Fibroblast of skin of left quadriceps (primary cell): ENCODE measurements around the gene CCDC13.

Experiments used
- DNase-seq, 2 experiments: peaks; one replicate each; pipeline ENCODE4 v3.0.0-alpha.2; 2013; ENCODE audit warnings: low read depth in 2 of 2

Gene CCDC13

DNA sequence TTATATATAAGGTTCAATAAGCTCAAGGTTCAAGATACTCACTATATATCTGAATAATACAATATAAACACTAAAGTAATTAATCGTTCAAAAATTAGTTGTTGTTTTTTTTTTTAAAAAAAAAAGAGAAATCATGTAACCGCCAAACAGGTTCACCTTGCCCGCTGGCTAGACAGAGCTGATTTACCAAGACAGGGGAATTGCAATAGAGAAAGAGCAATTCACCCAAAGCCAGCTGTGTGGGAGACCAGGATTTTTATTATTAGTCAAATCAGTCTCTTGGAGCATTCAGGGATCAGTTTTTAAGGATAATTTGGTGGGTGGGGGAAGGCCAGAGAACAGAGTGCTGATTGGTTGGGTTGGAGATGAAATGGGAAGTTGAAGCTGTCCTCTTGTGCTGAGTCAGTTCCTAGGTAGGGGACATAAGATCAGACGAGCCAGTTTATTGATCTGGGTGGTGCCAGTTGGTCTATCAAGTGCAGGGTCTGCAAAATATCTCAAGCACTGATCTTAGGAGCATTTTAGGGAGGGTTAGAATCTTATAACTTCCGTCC, 23.4 kb upstream of the CCDC13 start:
- DNase-seq = no peak

DNA sequence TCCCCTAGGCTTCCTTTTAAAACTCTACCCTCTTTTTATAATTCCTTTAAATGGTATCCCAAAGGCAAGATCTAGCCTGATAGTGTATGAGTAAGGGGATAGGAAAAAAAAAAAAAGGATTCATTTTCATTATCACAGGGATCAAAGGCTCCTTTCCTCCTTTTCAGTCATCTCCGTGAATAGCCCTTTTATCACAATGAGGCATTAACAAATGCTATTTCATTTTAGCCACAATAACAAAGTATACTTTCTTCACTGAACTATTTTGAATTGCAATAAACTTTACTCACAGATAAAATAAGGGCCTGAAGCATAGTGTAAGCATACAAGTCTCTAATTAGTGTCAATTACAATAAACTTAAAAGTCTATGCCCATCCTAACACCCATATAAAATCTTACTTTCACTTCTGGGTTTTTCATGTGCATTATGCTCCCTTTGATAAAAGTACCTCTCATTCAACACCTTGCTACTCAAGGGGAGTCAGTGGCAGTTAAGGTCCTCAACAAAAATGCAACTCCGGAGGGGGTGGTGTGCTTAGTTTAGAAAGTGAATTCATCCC, 22.6 kb upstream of the CCDC13 start:
- no peak for DNase-seq

DNA sequence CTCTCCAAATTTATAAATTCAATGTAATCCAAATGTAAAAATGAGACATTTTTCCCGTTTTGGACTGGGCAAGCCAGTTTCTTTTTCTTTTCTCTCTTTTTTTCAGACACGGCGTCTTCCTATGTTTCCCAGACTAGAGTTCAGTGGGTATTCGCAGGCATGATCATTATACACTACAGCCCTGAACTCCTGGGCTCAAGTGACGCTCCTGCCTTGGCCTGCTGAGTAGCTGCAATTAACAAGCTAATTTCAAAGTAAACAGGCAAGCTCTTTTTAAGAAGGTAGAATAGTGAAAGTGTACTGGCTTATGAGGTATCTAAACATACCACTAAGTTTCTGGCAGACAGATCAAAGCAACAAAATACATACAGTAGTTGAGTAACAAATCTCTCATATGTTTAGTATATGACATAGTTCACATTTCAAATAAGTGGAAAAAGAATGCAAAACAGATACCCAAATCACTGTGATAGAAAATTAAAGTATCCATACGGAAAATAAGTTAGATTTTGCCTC, 17.7 kb upstream of the CCDC13 start:
- DNase-seq = no peak

DNA sequence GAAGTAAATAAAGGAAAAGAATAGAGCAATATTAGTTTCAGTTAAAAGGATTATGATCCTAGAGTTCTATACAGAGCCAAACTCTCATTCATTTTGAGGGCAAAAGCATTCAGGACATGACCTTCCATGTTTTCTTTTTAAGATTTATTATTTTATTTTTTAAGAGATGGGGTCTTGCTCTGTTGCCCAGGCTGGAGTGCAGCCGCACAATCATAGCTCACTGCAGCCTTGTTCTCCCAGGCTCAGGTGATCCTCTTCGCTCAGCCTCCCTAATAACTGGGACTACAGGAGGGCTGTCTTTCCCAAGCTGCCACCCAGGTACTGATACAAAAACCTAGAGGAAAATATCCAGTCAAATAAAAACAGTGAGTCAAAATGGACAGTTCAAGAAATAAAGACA, 13.6 kb upstream of the CCDC13 start:
- no peak for DNase-seq

DNA sequence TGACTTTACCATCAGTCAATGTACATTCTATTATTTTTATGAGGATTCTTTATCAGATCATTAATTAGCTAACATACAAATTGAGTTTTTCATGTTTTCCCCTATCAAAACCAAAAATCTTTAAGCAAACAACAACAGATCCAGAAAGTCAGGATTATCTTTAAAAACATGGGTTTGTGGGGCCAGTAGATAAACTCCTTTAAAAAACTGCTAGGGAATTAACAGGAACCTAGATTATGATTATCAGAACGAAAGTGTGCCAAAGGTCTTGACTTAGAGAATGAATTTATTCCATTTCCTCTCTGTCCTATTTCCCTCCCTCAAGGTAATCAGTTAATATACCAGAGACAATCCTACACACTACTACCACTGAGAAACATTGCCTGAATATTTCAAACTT, 13.2 kb upstream of the CCDC13 start:
- DNase-seq = no peak

DNA sequence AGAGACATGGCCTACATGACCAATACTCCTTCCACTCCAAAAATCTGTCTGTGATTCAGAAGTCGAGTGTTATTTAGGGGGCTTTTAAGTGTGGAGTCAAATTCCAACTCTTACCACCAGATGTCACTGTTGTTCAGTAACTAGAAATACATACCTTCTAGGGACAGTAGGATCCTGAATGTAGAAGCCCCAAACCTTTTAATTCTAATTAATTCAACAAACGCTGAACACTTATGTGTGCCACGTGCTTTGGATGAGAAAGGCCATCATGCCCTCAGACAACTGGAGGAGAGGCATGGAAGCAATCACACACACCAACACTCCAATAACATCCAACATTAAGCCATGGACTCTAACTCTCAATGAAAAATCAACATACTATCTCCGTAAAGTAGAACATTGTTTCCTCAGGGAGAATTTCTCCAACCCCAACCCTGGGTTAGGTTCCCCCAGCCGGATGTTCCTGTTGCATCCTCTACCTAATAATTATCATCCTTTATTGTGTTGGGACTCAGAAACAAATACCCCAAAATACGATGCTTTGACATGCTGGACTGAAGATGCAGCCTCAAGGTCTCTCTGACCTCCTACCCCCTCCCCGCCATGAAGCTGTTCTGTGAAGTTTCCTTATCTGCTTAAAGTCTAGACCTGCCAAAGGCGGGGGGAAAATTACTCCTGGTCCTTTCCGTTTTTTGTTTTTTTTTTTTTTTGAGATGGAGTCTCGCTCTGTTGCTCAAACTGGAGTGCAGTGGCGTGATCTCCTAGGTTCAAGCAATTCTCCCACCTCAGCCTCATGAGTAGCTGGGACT, 8.0 kb upstream of the CCDC13 start:
- peak; percentile 37 to 41 for DNase-seq

DNA sequence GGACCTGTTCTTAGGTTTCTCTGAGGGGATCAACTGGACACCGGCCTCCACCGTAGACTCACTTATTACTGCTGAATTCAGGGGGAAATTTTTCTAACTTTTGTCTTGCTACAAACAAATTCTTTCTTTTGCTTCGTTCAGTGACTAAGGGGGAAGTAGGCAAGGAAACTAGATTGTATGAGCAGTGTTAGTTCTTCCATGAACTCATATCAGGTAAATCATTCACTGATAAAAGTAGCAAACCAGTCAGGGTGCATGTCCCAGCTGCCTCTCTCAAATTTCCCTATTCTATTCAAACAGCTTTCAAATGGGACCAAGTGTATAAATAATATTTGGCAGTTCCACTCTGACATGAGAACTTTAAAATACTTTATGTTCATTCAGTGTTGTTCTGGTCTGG, 7.3 kb upstream of the CCDC13 start:
- no peak for DNase-seq

DNA sequence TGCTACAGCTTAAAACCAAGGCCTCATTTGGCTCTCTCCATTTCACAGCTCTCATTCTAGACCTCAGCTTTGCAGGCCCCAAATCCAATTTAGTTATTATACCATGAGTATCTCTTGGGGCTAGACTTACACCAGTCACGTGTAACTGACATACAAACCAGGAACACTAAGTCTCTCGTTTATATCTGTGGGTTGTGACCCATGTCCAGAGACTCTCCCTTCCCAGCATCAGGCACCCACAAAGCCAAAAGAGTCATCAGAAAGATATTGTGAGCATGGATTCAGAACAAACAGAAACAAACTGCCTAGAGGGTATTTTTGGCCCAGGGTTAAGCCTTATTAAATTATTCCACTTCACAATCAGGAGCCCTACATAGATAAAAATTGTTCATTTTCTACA, 5.6 kb upstream of the CCDC13 start:
- no peak for DNase-seq

DNA sequence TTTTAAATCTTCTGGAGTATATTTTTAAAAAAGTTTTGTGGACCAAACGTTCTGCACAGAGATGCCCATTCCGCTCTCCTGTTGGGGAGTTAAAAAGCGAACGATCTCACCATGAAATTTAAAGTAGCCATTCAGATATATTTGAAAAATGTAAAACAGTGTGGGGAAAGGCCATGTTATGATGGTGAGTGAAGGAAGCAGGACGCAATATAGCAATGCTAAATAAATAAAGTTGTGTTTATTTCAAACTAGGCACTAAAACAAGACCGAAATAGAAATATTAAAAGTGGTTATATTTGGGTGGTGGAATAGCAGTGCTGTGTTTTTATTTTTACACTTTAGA, 327 bp upstream of the CCDC13 start:
- DNase-seq = no peak

DNA sequence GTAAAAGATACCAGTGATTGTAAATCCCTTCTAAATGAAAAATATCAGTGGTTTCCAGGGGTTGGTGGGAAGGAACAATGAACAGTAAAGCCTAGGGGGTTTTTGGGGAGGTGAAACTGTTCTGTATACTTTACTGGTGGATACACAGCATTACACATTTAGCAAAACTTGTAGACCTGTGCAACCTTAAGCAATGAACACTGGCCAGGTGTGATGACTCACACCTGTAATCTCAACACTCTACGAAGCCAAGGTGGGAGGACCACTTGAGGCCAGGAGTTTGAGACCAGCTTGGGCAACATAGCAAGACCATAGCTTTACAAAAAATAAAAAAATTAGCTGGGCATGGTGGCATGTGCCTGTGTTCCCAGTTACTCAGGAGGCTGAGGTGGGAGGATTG, 1.8 kb downstream of the CCDC13 start:
- DNase-seq = no peak

DNA sequence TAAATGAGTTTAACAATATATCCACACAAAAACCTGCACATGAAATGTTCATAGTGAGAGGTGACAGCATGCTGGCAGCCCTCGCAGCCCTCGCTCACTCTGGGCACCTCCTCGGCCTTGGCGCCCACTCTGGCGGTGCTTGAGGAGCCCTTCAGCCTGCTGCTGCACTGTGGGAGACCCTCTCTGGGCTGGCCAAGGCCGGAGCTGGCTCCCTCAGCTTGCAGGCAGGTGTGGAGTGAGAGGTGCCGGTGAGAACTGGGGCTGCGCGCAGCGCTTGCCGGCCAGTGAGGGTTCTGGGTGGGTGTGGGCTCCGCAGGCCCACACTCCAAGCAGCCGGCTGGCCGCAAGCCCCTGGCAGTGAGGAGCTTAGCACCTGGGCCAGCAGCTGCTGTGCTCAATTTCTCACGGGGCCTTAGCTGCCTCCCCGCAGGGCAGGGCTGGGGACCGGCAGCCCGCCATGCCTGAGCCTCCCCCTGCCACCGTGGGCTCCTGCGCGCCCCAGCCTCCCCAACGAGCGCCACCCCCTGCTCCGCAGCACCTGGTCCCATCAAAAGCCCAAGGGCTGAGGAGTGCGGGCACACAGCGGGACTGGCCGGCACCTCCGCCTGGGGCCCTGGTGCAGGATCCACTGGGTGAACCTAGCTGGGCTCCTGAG, 3.4 kb downstream of the CCDC13 start:
- no peak for DNase-seq

DNA sequence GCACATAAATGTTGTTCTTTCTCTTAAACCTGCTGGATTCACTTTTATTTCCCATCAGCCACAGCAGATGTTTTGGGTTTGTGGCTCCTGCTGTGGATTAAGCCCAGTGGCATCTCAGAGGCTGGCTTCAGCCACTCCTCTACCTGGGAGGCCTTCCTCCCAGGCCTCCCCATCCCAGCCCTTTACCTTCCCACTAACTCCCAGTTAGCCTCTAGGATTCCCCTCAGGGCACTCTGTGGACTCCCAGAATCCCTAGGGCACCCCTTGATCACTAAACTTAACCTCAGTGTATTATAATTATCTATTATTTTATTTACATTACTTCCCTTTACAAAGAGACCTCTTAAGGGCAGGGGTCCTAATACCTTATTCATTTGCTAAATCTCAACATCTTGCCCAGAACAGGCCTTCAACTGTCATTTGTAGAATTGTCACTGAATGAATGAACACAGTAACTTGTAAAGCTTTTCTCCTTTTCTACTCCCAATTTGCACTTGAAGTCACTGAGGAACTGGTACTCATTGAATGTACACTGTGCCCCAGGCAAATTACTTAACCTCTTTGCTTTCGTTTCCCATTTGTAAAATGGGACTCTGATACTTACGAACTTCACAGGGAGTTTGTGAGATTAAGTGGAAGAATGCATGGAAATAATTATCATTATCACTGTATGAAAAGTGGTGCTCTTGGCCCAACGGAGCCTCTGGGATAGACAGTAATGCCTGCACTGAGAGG, 8.3 kb downstream of the CCDC13 start:
- DNase-seq = no peak

DNA sequence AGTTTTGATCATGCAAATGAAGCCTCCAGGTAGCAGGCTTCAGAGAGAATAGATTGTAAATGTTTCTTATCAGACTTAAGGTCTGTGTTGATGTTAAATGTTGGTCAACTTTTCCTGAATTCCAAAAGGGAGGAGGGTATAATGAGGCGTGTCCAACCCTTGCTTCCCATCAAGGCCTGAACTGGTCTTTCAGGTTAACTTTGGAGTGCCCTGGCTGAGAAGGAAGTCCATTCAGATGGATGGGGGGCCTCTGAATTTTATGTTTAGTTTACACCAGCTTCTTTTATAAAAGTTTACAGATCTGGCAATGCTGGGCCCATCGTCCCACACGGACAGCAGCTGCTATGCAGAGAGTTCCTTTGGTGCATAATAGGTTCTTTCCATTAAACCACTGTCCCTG, 8.9 kb downstream of the CCDC13 start:
- no peak for DNase-seq

DNA sequence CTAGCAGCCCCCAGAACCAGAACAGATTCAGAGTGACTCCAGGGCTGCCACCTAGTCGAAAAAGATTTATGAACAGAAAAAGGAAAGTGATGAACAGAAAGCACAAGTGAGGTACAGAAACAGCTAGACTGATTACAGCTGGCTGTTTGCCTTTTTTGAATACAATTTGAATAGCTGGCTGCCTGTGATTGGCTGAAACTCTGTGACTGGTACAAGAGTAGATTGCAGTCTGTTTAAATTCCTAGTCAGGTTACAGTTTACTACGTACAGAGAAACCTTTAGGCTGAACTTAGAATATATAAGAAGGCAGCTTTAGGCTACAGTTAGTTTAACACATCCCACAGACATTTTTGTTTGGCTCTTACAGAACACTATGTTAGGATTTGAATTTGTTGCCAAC, 10.0 kb downstream of the CCDC13 start:
- DNase-seq = no peak

DNA sequence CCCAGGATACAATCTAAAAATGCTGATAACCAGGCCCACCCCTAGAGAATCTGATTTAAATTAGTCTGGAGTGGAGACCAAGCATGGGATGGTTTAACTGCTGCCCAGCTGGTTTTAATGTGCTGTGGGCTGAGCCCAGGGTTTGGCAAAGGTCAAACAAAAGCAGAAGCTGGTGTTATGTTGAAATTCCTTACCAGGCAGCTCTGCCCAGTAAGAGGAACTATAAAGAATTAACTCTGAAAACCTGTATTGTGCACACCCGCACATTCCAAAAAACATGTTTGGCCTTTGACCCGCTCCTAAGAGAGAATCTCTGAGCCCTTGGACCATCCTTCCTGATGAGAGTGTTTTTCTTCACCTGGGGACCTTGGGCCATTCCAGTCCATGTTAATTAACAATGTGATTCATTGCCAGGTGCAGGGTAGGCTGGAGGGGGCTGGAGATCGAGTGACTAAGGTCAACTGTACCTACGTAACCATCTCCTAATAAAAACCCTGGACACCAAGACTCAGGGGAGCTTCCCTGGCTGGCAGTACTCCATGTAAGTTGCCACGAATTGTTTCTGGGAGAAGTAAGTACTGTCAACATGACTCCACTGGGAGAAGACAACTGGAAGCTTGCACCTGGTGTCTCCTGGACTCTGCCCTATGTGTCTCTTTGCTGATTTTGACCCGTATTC, 10.9 kb downstream of the CCDC13 start:
- DNase-seq = no peak

DNA sequence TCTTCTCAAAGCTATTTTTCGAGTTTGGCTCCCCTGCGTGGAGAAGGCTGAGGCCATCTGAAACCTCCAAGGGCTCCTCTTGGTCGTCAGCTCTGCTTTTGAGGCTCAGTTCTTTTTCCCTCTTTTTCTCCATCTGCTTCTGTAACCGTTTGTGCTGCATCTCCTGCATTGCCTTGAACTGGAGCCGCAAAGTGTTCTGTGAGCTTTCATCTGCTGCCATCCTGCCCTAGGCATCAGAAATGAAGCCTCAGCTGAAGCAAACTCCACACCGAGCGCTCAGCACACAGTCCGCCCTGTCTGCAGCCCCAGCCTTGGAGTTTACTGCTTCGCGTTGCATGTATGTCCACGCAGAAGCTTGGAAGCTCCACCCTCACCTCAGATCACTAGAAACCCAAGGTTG, 14.9 kb downstream of the CCDC13 start:
- no peak for DNase-seq

DNA sequence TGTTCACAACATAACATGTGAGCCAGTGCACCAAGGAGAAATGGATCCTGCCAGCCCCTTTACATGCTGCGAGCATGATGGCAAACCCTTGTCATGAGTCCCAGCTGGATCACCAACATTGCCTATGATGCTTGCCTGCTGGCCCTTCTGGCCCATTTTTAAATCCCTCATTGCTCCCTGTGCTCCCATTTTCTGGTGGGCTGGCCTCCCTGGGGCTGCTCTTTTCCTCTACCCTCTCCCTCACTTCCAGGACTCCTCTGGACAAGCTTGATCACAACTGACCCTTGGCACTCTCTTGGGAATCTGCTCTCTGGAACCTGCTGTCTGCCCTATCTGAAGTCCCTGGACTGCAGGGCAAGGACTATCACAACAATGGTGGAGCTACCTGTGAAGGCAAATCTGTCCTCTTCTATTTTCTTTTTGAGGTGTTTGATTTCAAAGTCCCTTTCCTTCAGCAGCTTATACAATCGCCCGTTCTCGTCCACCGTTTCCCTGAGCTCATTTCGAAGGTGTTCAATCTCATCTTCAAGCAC, 16.3 kb downstream of the CCDC13 start:
- no peak for DNase-seq

DNA sequence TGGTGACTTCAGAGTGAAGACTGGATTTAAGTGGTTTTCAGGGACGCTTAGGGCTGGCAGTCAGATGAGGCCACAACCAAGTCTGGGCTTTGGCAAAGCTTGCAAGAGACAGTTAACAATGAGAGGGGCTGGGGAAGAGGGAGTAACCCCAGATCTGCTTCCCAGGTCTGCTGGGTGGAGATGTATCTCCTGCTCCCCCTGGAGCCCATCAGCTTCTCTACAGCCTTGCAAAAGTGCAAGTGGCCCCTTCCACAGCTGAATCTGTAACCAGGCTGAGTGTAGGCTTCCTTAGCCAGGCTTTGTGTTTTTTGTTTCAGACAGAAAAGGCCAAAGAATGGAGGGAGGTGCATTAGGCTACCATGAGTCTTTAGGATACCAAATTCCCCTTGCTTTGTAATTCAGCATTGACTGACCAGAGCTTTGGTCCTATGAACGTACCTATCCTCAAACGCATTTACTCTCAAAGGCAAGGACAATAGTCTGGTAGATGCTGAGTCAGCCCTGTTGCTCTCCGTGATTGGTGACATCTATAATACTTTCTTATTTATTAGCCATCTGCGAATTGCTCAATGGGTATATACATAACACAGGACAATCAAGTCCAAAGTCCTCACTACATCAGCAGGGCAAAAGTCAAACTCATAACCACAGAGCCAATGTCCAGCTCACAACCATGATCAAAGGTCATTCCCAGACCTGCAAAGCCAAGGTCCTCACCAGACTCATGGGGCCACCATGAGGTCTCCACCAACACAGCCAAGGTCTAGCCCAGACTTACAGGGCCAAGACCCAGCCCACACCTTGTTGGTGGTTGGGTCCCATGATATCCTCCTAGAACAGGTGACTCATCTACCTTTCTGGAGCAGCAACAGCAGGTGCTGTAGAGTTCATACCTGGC, 17.1 kb downstream of the CCDC13 start:
- DNase-seq = no peak

DNA sequence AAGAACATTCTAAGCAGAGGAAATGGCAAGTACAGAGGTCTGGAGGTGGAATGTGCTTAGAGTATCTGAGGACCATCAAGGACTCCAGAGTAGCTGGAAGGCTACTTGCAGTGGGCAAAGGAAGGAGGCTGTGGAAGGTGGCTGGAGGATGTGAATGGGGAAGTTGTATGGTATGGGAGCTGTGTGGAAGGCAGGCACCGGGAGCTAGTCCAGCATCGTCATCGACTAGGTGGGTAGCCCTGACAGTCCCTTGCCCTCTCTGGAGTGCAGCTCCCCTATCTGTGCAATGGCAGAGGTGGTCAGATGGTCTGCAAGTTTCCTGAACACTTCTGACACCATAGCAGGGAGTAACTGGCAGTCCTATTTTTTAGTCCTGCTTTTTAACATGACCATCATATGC, 19.3 kb downstream of the CCDC13 start:
- DNase-seq = no peak

DNA sequence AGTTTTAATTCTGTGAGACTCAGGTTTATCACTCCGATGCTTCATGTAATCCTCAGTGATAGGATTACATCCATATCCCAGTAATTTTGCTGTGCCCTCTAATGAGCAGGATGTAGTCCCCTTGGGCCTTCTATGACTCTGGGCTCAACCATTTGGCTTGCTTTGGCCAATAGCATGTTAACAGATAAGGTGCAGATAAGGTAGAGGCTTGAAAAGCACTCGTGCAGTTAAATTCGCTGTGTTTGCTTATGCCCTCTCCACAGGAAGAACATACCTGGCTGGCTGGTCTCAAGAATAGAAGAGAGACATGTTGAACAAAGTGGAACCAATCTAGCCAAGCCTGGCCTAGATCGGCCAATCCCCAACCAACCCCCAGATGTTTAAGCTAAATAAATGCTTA, 20.1 kb downstream of the CCDC13 start:
- no peak for DNase-seq
